ENCODE data around the gene ZRANB2.

DNA sequence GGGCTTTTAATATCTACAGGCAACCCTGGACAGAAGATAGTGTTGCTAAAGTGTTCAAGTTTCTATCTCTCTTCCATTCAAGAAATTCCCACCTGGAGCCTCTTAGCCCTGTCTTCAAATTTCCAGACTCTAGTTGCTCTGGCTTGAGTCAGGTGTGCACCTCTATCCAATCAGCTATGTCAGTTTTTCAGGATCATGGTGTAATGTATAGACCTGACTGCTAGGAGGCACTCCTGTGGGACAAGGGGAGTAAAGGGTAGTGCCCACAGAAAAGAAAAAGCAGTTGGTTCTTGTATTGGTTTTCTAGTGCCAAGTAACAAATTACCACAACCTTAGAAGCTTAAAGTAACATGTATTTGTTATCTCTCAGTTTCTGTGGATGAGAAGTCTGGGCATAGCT is 6.2 kb upstream of the ZRANB2 start:
- TF ChIP-seq, protein P1, sequence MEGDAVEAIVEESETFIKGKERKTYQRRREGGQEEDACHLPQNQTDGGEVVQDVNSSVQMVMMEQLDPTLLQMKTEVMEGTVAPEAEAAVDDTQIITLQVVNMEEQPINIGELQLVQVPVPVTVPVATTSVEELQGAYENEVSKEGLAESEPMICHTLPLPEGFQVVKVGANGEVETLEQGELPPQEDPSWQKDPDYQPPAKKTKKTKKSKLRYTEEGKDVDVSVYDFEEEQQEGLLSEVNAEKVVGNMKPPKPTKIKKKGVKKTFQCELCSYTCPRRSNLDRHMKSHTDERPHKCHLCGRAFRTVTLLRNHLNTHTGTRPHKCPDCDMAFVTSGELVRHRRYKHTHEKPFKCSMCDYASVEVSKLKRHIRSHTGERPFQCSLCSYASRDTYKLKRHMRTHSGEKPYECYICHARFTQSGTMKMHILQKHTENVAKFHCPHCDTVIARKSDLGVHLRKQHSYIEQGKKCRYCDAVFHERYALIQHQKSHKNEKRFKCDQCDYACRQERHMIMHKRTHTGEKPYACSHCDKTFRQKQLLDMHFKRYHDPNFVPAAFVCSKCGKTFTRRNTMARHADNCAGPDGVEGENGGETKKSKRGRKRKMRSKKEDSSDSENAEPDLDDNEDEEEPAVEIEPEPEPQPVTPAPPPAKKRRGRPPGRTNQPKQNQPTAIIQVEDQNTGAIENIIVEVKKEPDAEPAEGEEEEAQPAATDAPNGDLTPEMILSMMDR (IDR thresholded peaks at IDR 0.05) = no peak
- no peak for TF ChIP-seq POLR2A (IDR thresholded peaks at IDR 0.05)
